ENCODE measurements around the gene PREX1.

PREX1 gene

GRCh38 chr20:48630342-48631075 is 197.3 kb downstream of the PREX1 start:
- Mint-ChIP-seq H3K27ac (no peak overlapping the region), H3K27me3 (no peaks in the 10 kb centered on the region), H3K36me3 (peaks cover 3% of the 10 kb centered on the region), H3K4me1 (peaks cover 6% of the 10 kb centered on the region), H3K4me3 (no peak overlapping the region), H3K9me3 (no peaks in the 10 kb centered on the region)

GRCh38 chr20:48629960-48630315 is 197.9 kb downstream of the PREX1 start:
- H3K27ac Mint-ChIP-seq, result no peak overlapping the region
- H3K4me1 Mint-ChIP-seq, result peaks cover 6% of the 10 kb centered on the region
- H3K4me3 Mint-ChIP-seq, result no peak overlapping the region
- H3K27me3 Mint-ChIP-seq, result no peaks in the 10 kb centered on the region
- H3K36me3 Mint-ChIP-seq, result peaks cover 3% of the 10 kb centered on the region
- H3K9me3 Mint-ChIP-seq, result no peaks in the 10 kb centered on the region

- no peak overlapping the region for H3K27ac Mint-ChIP-seq
- H3K36me3 Mint-ChIP-seq, result peaks cover 3% of the 10 kb centered on the region
Measured at GRCh38 chr20:48629069-48629959, 198.5 kb downstream of the PREX1 start.

GRCh38 chr20:48627737-48628128 is 200.1 kb downstream of the PREX1 start:
- Mint-ChIP-seq H3K4me1 (peaks cover 6% of the 10 kb centered on the region), H3K4me3 (no peak overlapping the region), H3K36me3 (no peaks in the 10 kb centered on the region)

More at GRCh38 chr20:48629069-48629959, 198.5 kb downstream of the PREX1 start:
- Mint-ChIP-seq H3K9me3 (no peaks in the 10 kb centered on the region), H3K4me1 (peaks cover 6% of the 10 kb centered on the region), H3K27me3 (no peaks in the 10 kb centered on the region), H3K4me3 (no peak overlapping the region)

GRCh38 chr20:48626938-48627736 is 200.7 kb downstream of the PREX1 start:
- peaks cover 6% of the 10 kb centered on the region for H3K4me1 Mint-ChIP-seq
- H3K27me3 Mint-ChIP-seq, result no peaks in the 10 kb centered on the region
- peak overlapping the region; percentile 24 for H3K4me3 Mint-ChIP-seq
- peak overlapping the region; percentile 87 for H3K27ac Mint-ChIP-seq
- no peaks in the 10 kb centered on the region for H3K36me3 Mint-ChIP-seq
- no peaks in the 10 kb centered on the region for H3K9me3 Mint-ChIP-seq

More at GRCh38 chr20:48627737-48628128, 200.1 kb downstream of the PREX1 start:
- H3K27ac Mint-ChIP-seq, result no peak overlapping the region
- no peaks in the 10 kb centered on the region for H3K9me3 Mint-ChIP-seq
- no peaks in the 10 kb centered on the region for H3K27me3 Mint-ChIP-seq

- Mint-ChIP-seq H3K36me3 (no peaks in the 10 kb centered on the region), H3K4me3 (peak overlapping the region; percentile 24), H3K27me3 (no peaks in the 10 kb centered on the region), H3K27ac (peak overlapping the region; percentile 87), H3K4me1 (peaks cover 6% of the 10 kb centered on the region), H3K9me3 (no peaks in the 10 kb centered on the region)
Measured at GRCh38 chr20:48626226-48626937, 201.4 kb downstream of the PREX1 start.

- H3K4me1 Mint-ChIP-seq, result peaks cover 16% of the 10 kb centered on the region
- H3K9me3 Mint-ChIP-seq, result no peaks in the 10 kb centered on the region
- no peak overlapping the region for H3K27ac Mint-ChIP-seq
- H3K27me3 Mint-ChIP-seq, result no peaks in the 10 kb centered on the region
- H3K36me3 Mint-ChIP-seq, result no peaks in the 10 kb centered on the region
- no peak overlapping the region for H3K4me3 Mint-ChIP-seq
Measured at GRCh38 chr20:48625136-48625900, 202.5 kb downstream of the PREX1 start.

GRCh38 chr20:48624315-48625020 is 203.3 kb downstream of the PREX1 start:
- H3K36me3 Mint-ChIP-seq, result no peaks in the 10 kb centered on the region
- H3K27me3 Mint-ChIP-seq, result no peaks in the 10 kb centered on the region
- no peak overlapping the region for H3K27ac Mint-ChIP-seq
- H3K4me1 Mint-ChIP-seq, result peaks cover 16% of the 10 kb centered on the region
- no peak overlapping the region for H3K4me3 Mint-ChIP-seq
- no peaks in the 10 kb centered on the region for H3K9me3 Mint-ChIP-seq

- peaks cover 16% of the 10 kb centered on the region for H3K4me1 Mint-ChIP-seq
- no peak overlapping the region for H3K4me3 Mint-ChIP-seq
- no peak overlapping the region for H3K27ac Mint-ChIP-seq
- H3K36me3 Mint-ChIP-seq, result no peaks in the 10 kb centered on the region
- no peaks in the 10 kb centered on the region for H3K27me3 Mint-ChIP-seq
- H3K9me3 Mint-ChIP-seq, result no peaks in the 10 kb centered on the region
Measured at GRCh38 chr20:48623906-48624265, 203.9 kb downstream of the PREX1 start.

GRCh38 chr20:48623176-48623905 is 204.5 kb downstream of the PREX1 start:
- H3K27me3 Mint-ChIP-seq, result no peaks in the 10 kb centered on the region
- H3K4me1 Mint-ChIP-seq, result peaks cover 16% of the 10 kb centered on the region
- no peaks in the 10 kb centered on the region for H3K36me3 Mint-ChIP-seq
- H3K4me3 Mint-ChIP-seq, result no peak overlapping the region
- H3K9me3 Mint-ChIP-seq, result no peaks in the 10 kb centered on the region
- no peak overlapping the region for H3K27ac Mint-ChIP-seq

GRCh38 chr20:48622421-48622820 is 205.4 kb downstream of the PREX1 start:
- no peak overlapping the region for H3K4me3 Mint-ChIP-seq
- H3K27me3 Mint-ChIP-seq, result no peaks in the 10 kb centered on the region
- H3K9me3 Mint-ChIP-seq, result no peaks in the 10 kb centered on the region
- no peak overlapping the region for H3K27ac Mint-ChIP-seq
- H3K4me1 Mint-ChIP-seq, result peaks cover 16% of the 10 kb centered on the region
- H3K36me3 Mint-ChIP-seq, result no peaks in the 10 kb centered on the region

GRCh38 chr20:48621376-48622078 is 206.3 kb downstream of the PREX1 start:
- no peak overlapping the region for H3K4me3 Mint-ChIP-seq
- H3K4me1 Mint-ChIP-seq, result peaks cover 12% of the 10 kb centered on the region
- no peak overlapping the region for H3K27ac Mint-ChIP-seq
- H3K36me3 Mint-ChIP-seq, result no peaks in the 10 kb centered on the region
- H3K27me3 Mint-ChIP-seq, result no peaks in the 10 kb centered on the region
- H3K9me3 Mint-ChIP-seq, result no peaks in the 10 kb centered on the region
